ENCODE measurements around the gene INPPL1.
A peak's percentile ranks its signal among the peaks of the same experiment; 100 is the strongest.

INPPL1 gene

GRCh38 chr11:72254299-72254993 lies 29.9 kb downstream of the INPPL1 start:
- Histone ChIP-seq H3K36me3 (ENCODE audit: low read depth) (no peaks in the 10 kb centered on the region), H3K27me3 (ENCODE audit: insufficient read depth, poor library complexity, severe bottlenecking) (no peaks in the 10 kb centered on the region), H3K4me1 (ENCODE audit: insufficient read depth, poor library complexity, severe bottlenecking) (no peaks in the 10 kb centered on the region), H3K9me3 (ENCODE audit: severe bottlenecking) (peaks cover 5% of the 10 kb centered on the region), H3K4me3 (ENCODE audit: severe bottlenecking) (no peak overlapping the region), H3K27ac (ENCODE audit: poor library complexity, severe bottlenecking) (no peak overlapping the region)
- TF ChIP-seq CTCF (IDR thresholded peaks at IDR 0.05; ENCODE audit: poor library complexity, severe bottlenecking): no peak
- ATAC-seq (ENCODE audit: low read depth): no peak
- no peak for DNase-seq (ENCODE audit: low spot score)

- ATAC-seq (ENCODE audit: low read depth): no peak
- Histone ChIP-seq H3K27me3 (ENCODE audit: insufficient read depth, poor library complexity, severe bottlenecking) (no peaks in the 10 kb centered on the region), H3K36me3 (ENCODE audit: low read depth) (no peaks in the 10 kb centered on the region), H3K27ac (ENCODE audit: poor library complexity, severe bottlenecking) (no peak overlapping the region), H3K9me3 (ENCODE audit: severe bottlenecking) (peaks cover 5% of the 10 kb centered on the region), H3K4me3 (ENCODE audit: severe bottlenecking) (no peak overlapping the region), H3K4me1 (ENCODE audit: insufficient read depth, poor library complexity, severe bottlenecking) (no peaks in the 10 kb centered on the region)
- TF ChIP-seq CTCF (IDR thresholded peaks at IDR 0.05; ENCODE audit: poor library complexity, severe bottlenecking): no peak
- no peak for DNase-seq (ENCODE audit: low spot score)
Observed at GRCh38 chr11:72257570-72257969, 33.0 kb downstream of the INPPL1 start.

GRCh38 chr11:72259490-72259889 lies 34.9 kb downstream of the INPPL1 start:
- DNase-seq (ENCODE audit: low spot score): no peak
- Histone ChIP-seq H3K4me3 (ENCODE audit: severe bottlenecking) (no peak overlapping the region), H3K4me1 (ENCODE audit: insufficient read depth, poor library complexity, severe bottlenecking) (no peaks in the 10 kb centered on the region), H3K36me3 (ENCODE audit: low read depth) (no peaks in the 10 kb centered on the region), H3K27me3 (ENCODE audit: insufficient read depth, poor library complexity, severe bottlenecking) (no peaks in the 10 kb centered on the region), H3K27ac (ENCODE audit: poor library complexity, severe bottlenecking) (no peak overlapping the region), H3K9me3 (ENCODE audit: severe bottlenecking) (peaks cover under 1% of the 10 kb centered on the region)
- no peak for TF ChIP-seq CTCF (IDR thresholded peaks at IDR 0.05; ENCODE audit: poor library complexity, severe bottlenecking)
- no peak for ATAC-seq (ENCODE audit: low read depth)

GRCh38 chr11:72260574-72260973 lies 36.0 kb downstream of the INPPL1 start:
- Histone ChIP-seq H3K27me3 (ENCODE audit: insufficient read depth, poor library complexity, severe bottlenecking) (no peaks in the 10 kb centered on the region), H3K9me3 (ENCODE audit: severe bottlenecking) (no peaks in the 10 kb centered on the region), H3K36me3 (ENCODE audit: low read depth) (no peaks in the 10 kb centered on the region), H3K4me1 (ENCODE audit: insufficient read depth, poor library complexity, severe bottlenecking) (no peaks in the 10 kb centered on the region), H3K4me3 (ENCODE audit: severe bottlenecking) (no peak overlapping the region), H3K27ac (ENCODE audit: poor library complexity, severe bottlenecking) (no peak overlapping the region)
- ATAC-seq (ENCODE audit: low read depth): no peak
- no peak for DNase-seq (ENCODE audit: low spot score)
- no peak for TF ChIP-seq CTCF (IDR thresholded peaks at IDR 0.05; ENCODE audit: poor library complexity, severe bottlenecking)

GRCh38 chr11:72263361-72263760 lies 38.8 kb downstream of the INPPL1 start:
- Histone ChIP-seq H3K4me1 (ENCODE audit: insufficient read depth, poor library complexity, severe bottlenecking) (no peaks in the 10 kb centered on the region), H3K9me3 (ENCODE audit: severe bottlenecking) (no peaks in the 10 kb centered on the region), H3K36me3 (ENCODE audit: low read depth) (no peaks in the 10 kb centered on the region), H3K27me3 (ENCODE audit: insufficient read depth, poor library complexity, severe bottlenecking) (no peaks in the 10 kb centered on the region), H3K27ac (ENCODE audit: poor library complexity, severe bottlenecking) (no peak overlapping the region), H3K4me3 (ENCODE audit: severe bottlenecking) (no peak overlapping the region)
- peak; percentile 49; the same call in 1 of the 3 replicates for ATAC-seq (ENCODE audit: low read depth)
- no peak for DNase-seq (ENCODE audit: low spot score)
- no peak for TF ChIP-seq CTCF (IDR thresholded peaks at IDR 0.05; ENCODE audit: poor library complexity, severe bottlenecking)

Data from RWPE2 (cell line).